Choroid plexus epithelial cell (primary cell): ENCODE data around the gene NR1H3.

Experiments used
- DNase-seq: peaks from one replicate; pipeline ENCODE4 v3.0.0-alpha.2; 2010; ENCODE audit warnings: low read depth
- H3K4me3 ChIP-seq: 2 replicates; pipeline ENCODE4 v1.5.1; 2011; ENCODE audit warnings: low read depth, mild to moderate bottlenecking, control low read depth, low read length, moderate library complexity
- CTCF ChIP-seq: conservative IDR thresholded peaks from 2 replicates; pipeline ENCODE4 v1.5.1; 2011; ENCODE audit warnings: low read depth, mild to moderate bottlenecking, control low read depth, inconsistent platforms, low read length, moderate library complexity

The NR1H3 gene

GRCh38 chr11:47318166-47318565 lies 60.4 kb downstream of the NR1H3 start:
- H3K4me3 ChIP-seq = no peak overlapping the region
- no peak for TF ChIP-seq CTCF
- DNase-seq = no peak
